Esophagus squamous epithelium (tissue), 4 donors: Measurements from ENCODE around the gene PHACTR2.

Experiments
- CTCF ChIP-seq, 6 experiments: fragments of 450-650 bp in 4 of 6; fragments of 200-600 bp in 2 of 6; sonication (generic) in 2 of 6; IDR thresholded peaks; one replicate each; pipeline ENCODE4 v1.5.1; 2016 to 2019; ENCODE audit warnings: antibody characterized with exemption in 6 of 6, mild to moderate bottlenecking in 4 of 6, moderate library complexity in 4 of 6
- POLR2A ChIP-seq, 4 donors: fragments of 450-650 bp; IDR thresholded peaks; one replicate each; pipeline ENCODE4 v1.6.1; 2017; ENCODE audit warnings: antibody characterized with exemption in 4 of 4, mild to moderate bottlenecking in 4 of 4, moderate library complexity in 3 of 4

- TF ChIP-seq CTCF (IDR thresholded peaks at IDR 0.05) (no peak), POLR2A (IDR thresholded peaks at IDR 0.05) (no peak)
These were observed 55.7 kb downstream of the PHACTR2 start for GRCh38 chr6:143733510-143733909.
